NB4 (cell line): ENCODE data around the gene PIGR.

Experiments used
- DNase-seq: peaks from one replicate; pipeline ENCODE4 v3.0.0; 2010; ENCODE audit warnings: low read depth
- H3K4me3 ChIP-seq: one replicate; pipeline ENCODE4 v1.5.1; 2011; ENCODE audit warnings: mild to moderate bottlenecking, low read depth, low read length, moderate library complexity
- MYC ChIP-seq: IDR thresholded peaks from 2 replicates; pipeline ENCODE4 v1.6.1; 2011; ENCODE audit warnings: low read depth, low read length
- POLR2A ChIP-seq: IDR thresholded peaks from 2 replicates; pipeline ENCODE4 v1.6.1; 2011; ENCODE audit warnings: mild to moderate bottlenecking; ENCODE audit not compliant: insufficient read length; ENCODE audit errors: extremely low read depth
- TF ChIP-seq, protein P1 (sequence below): IDR thresholded peaks from one replicate; pipeline ENCODE4 v1.5.1; 2012; ENCODE audit warnings: low read depth, low read length
- TF ChIP-seq, protein P2 (sequence below): IDR thresholded peaks from 2 replicates; pipeline ENCODE4 v1.6.1; 2011; ENCODE audit warnings: low read depth, low read length

PIGR gene

DNA sequence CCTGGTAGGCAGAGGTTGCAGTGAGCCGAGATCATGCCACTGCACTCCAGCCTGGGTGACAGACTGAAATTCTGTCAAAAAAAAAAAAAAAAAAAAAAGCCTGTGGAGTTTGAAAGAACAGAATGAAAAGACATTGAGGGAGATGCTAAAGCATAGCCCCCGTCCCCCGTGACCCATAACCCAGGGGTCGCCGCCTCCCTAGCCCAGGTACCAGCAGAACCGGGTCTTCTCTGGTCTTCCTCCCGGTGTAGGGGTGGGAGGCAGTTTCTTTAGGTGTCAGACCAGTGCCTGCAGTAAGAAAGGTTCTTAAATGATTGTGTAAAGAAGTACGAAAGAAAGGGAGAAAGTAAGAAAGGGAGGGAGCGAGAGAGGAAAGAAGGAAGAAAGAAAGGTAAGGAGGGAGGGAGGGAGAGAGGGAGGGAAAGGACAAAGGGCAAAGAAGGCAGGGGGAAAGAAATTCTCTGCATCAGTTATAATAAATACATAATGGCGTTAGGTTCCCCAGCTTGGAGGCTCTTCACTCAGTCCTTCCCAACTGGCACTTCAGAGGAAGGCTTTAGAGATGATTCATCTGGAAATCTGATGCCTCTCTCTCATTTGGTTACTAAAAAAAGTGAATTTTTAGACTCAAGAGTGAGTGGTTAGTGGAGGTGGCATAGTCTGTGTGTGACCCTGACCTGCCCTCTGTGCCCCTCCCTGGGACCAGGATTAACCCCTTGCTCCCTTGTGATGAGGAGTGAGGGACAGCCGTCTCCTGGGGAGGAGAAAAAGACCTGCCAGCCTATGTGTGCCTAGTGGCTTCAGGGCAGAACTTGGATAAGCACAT is 48.0 kb downstream of the PIGR start:
- H3K4me3 ChIP-seq: no peak overlapping the region
- DNase-seq: no peak
- TF ChIP-seq, protein P1, sequence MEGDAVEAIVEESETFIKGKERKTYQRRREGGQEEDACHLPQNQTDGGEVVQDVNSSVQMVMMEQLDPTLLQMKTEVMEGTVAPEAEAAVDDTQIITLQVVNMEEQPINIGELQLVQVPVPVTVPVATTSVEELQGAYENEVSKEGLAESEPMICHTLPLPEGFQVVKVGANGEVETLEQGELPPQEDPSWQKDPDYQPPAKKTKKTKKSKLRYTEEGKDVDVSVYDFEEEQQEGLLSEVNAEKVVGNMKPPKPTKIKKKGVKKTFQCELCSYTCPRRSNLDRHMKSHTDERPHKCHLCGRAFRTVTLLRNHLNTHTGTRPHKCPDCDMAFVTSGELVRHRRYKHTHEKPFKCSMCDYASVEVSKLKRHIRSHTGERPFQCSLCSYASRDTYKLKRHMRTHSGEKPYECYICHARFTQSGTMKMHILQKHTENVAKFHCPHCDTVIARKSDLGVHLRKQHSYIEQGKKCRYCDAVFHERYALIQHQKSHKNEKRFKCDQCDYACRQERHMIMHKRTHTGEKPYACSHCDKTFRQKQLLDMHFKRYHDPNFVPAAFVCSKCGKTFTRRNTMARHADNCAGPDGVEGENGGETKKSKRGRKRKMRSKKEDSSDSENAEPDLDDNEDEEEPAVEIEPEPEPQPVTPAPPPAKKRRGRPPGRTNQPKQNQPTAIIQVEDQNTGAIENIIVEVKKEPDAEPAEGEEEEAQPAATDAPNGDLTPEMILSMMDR: no peak
- TF ChIP-seq MYC: no peak
- TF ChIP-seq, protein P2, sequence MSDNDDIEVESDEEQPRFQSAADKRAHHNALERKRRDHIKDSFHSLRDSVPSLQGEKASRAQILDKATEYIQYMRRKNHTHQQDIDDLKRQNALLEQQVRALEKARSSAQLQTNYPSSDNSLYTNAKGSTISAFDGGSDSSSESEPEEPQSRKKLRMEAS: no peak
- TF ChIP-seq POLR2A: no peak

DNA sequence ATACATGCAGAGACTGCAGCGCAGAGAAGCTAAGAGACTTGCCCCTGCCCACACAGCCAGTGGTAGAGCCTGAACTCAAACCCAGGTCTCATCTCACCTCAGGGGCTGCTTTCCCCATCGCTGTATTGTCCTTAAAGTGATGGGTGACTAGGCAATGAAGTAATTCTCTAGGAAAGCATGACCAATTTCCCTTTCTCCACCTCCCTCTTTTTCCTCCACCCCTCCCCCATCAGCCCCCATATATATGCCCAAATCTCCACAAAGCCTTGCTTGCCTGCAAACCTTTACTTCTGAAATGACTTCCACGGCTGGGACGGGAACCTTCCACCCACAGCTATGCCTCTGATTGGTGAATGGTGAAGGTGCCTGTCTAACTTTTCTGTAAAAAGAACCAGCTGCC is 49.1 kb downstream of the PIGR start, which contains the start of gene IL24:
Gene IL24 (plus strand): TSS at position 269 of the 400 bp plus-strand sequence. CDS start 390 bp downstream, outside the sequence.
- TF ChIP-seq, protein P1: no peak
- TF ChIP-seq POLR2A (no peak), MYC (no peak)
- TF ChIP-seq, protein P2: no peak
- no peak within 1 kb of the TSS for H3K4me3 ChIP-seq
- no peak for DNase-seq

DNA sequence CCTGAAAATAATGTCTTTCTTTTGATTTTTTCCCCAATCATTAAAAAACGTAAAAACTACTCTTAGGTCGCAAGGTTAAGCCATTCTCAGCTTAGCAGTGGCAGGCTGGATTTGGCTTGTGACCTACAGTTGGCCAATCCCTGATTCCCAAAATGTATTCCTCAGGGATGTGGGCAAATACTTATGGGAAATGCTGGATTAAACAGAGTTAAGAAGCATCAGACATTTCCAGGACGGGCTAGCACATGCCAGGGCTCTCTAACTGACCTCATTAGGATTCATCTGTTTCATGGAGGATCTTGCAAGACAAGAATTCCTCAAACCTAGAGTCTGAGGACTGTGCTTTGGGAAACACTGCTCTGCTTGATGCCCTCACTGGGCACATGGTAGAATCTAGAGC is 50.0 kb downstream of the PIGR start:
- no peak for DNase-seq
- no peak overlapping the region for H3K4me3 ChIP-seq
- TF ChIP-seq, protein P2: no peak
- TF ChIP-seq MYC (no peak), POLR2A (no peak)
- TF ChIP-seq, protein P1: no peak

DNA sequence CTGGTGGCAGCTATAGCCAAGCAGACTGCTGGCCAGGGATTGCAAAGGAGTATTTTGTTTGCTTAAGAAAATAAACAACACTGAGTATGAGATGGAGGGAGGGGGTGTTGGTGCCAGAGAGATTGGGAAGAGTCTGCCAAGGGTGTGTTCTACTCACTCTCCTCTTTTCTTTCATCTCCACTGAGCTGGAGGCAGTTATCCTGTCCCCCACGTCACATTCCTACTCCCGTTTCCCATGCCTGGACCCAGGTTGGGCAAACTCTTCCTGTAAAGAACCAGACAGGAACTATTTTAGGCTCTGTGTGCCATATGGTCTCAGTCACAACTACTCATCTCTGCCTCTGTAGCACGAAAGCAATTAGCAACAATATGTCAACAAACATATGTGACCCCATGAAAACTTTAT is 50.4 kb downstream of the PIGR start:
- TF ChIP-seq POLR2A (no peak), MYC (no peak)
- TF ChIP-seq, protein P1: no peak
- TF ChIP-seq, protein P2: no peak
- DNase-seq: no peak
- no peak overlapping the region for H3K4me3 ChIP-seq

DNA sequence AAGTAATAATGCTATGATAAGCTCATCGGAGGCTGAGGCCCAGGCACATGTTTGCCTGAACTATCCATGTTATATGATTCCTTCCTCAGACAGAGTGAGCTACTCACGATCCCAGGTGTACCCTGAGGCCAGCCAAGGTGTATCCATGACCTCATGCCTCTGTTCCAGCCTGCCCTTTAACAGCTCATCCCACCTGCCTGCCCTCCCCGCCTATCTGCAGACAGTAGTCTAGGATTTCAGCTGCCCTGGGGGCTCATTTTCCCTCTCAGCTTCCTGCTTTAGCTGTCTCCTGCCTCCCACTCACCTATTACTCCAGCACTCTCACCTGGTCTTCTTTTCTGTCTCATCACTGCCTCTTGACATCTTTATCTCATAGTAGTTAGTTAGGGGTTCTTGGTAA is 50.9 kb downstream of the PIGR start:
- H3K4me3 ChIP-seq: no peak overlapping the region
- DNase-seq: no peak
- TF ChIP-seq MYC: no peak
- TF ChIP-seq POLR2A: no peak

DNA sequence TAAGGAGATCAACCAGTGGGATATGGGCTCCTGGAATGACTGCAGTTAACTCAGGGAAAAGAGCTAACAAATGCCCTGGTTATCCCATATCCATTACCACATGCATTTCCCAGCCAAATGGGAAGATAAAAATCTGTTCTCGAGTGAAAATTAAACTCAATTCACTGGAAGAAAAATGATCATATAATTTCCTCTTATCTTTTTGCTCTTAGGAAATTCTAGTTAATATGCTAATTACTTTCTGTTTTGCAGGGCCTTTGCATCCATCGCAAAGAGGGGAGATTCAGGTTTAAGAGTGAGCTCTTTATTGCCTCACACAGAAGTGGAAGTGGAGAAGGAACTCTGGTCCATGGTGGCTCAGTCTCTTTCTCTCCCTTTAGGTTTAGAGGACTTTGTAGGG is 52.9 kb downstream of the PIGR start:
- TF ChIP-seq MYC (no peak), POLR2A (no peak)
- TF ChIP-seq, protein P1: no peak
- TF ChIP-seq, protein P2: no peak
- DNase-seq: no peak

More for the DNA sequence above, 52.9 kb downstream of the PIGR start:
- no peak overlapping the region for H3K4me3 ChIP-seq
